ENCODE data around the gene RNF208. TPM values are rescaled to one million over a fixed set of nuclear protein-coding genes. Genes with fewer than 3 reads are reported as not detected.

Gene RNF208
- total and polyA plus RNA-seq, 10 of the 15 experiments (the other 5 are each of a cell fraction or from before 2014, with no cell fraction given) = 0.06 to 10.7 (median 0.77) TPM

GRCh38 chr9:137240841-137241489 lies 18.9 kb upstream of the RNF208 start, which contains the start of gene TUBB4B:
TSS of gene TUBB4B (plus strand) at chr9:137241287. CDS start at chr9:137241361, 74 bp downstream.
- ChIA-PET CTCF (interaction anchor here (0.6 to 5.3 kb wide), 12 partner anchors 14 to 206 kb away, joined by 3 to 52 read pairs (median 4); partner anchors contain the start of genes CYSRT1, NELFB, RNF208 and RNF224), POLR2A (interaction anchor here (0.7 to 9.2 kb wide), 27 partner anchors 11 to 249 kb away, joined by 3 to 112 read pairs (median 6); partner anchors contain the start of genes CYSRT1, EXD3, MAN1B1 and NELFB), SMC1A (ENCODE audit: uncharacterized antibody, unreplicated experiment) (interaction anchor here (0.7 to 1.7 kb wide), 5 partner anchors 13 to 154 kb away, joined by 3 to 6 read pairs (median 3); partner anchors contain the start of gene MAN1B1), RAD21 (ENCODE audit: unreplicated experiment) (interaction anchor here (0.9 to 1.9 kb wide), 11 partner anchors 14 to 122 kb away, joined by 3 to 13 read pairs (median 3); partner anchors contain the start of genes NELFB, NRARP, RNF208 and TPRN)
- Histone ChIP-seq H4K20me1 (ENCODE audit: control insufficient read depth, insufficient read depth) (peaks cover 4% of the 10 kb centered on the region; the same call in 1 of the 2 replicates), H3K9ac (ENCODE audit: control insufficient read depth, insufficient read depth, low read length) (peak within 1 kb of the TSS; percentile 68), H3K4me2 (ENCODE audit: control insufficient read depth, insufficient read depth) (peak within 1 kb of the TSS; percentile 91), H2AFZ (ENCODE audit: control insufficient read depth, low read depth, low read length) (peak within 1 kb of the TSS; percentile 75), H3K79me2 (ENCODE audit: control insufficient read depth, insufficient read depth, low read length) (peaks cover 30% of the 10 kb centered on the region), H3K4me3 (peak within 1 kb of the TSS; percentile 98), H3K27me3 (replicated peaks in 1 of 2; ENCODE audit: control insufficient read depth in 2 of 2, insufficient read depth in 2 of 2, low read length in 1 of 2) (no peaks in the 10 kb centered on the region), H3K36me3 (ENCODE audit: control insufficient read depth in 2 of 2, insufficient read depth in 2 of 2, low read length in 1 of 2) (peaks cover 8 to 14% of the 10 kb centered on the region in 2 experiments), H3K4me1 (ENCODE audit: control insufficient read depth, insufficient read depth, low read length) (peaks cover 42% of the 10 kb centered on the region), H3K27ac (ENCODE audit: control insufficient read depth, insufficient read depth) (peak within 1 kb of the TSS; percentile 83), H3K9me3 (replicated peaks; ENCODE audit: control insufficient read depth, insufficient read depth, low read length) (no peaks in the 10 kb centered on the region)
- DNase-seq (ENCODE audit: low read depth, low spot score) (peak; percentile 100), FAIRE-seq (peak; percentile 100), ATAC-seq (peak; percentile 86)
- WGBS (ENCODE audit: insufficient coverage, insufficient replicate concordance, low lambda C conversion rate, missing lambda C conversion rate) = under 1% methylated on average over 62 of the region's 67 CpGs
- no TSS peak for BruUV-seq (replicated peaks)
- intact Hi-C loops (cut with micrococcal nuclease; ENCODE audit: unreplicated experiment) = no loop called here
- in situ Hi-C loops (cut with MboI) = no loop called here
- TF ChIP-seq PKNOX1 (IDR thresholded peaks at IDR 0.05) (peak; percentile 100), CBFB (IDR thresholded peaks at IDR 0.05; ENCODE audit: low read depth) (peak; percentile 98), RFX5 (IDR thresholded peaks at IDR 0.05; ENCODE audit: low read depth, low read length) (peak; percentile 75; the same call in 1 of the 2 replicates), ZNF592 (IDR thresholded peaks at IDR 0.05) (no peak), TAF1 (IDR thresholded peaks at IDR 0.05; ENCODE audit: borderline replicate concordance, low read depth, low read length) (peak; percentile 98), ZBED1 (IDR thresholded peaks at IDR 0.05; ENCODE audit: borderline replicate concordance) (peak; percentile 80; the same call in 1 of the 2 replicates), SIN3A (IDR thresholded peaks at IDR 0.05; ENCODE audit: low read depth, low read length) (0 out of 2 replicates have a peak, but pooled peaks have one; percentile 30), CHD1 (IDR thresholded peaks at IDR 0.05; ENCODE audit: low read depth, low read length) (0 out of 2 replicates have a peak, but pooled peaks have one; percentile 83), IKZF1 (conservative IDR thresholded peaks at IDR 0.05) (no peak; the same call in none of the 2 replicates), SMAD1 (IDR thresholded peaks at IDR 0.05; ENCODE audit: low read depth, partially characterized antibody) (peak; percentile 93), NFYA (IDR thresholded peaks at IDR 0.05; ENCODE audit: borderline replicate concordance, low read depth, low read length) (peak; percentile 85)
- TF ChIP-seq, protein P1, sequence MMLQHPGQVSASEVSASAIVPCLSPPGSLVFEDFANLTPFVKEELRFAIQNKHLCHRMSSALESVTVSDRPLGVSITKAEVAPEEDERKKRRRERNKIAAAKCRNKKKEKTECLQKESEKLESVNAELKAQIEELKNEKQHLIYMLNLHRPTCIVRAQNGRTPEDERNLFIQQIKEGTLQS (IDR thresholded peaks at IDR 0.05; ENCODE audit: borderline replicate concordance, extremely low read depth, low read depth, low read length) = no peak
